H9 (cell line): ENCODE data around the gene DHX30. TPM values are rescaled to one million over a fixed set of nuclear protein-coding genes. Genes with fewer than 3 reads are reported as not detected.

Experiments used
- DNase-seq: peaks from one replicate; pipeline ENCODE4 v3.0.0-alpha.2; 2017
- H2AFZ ChIP-seq: one replicate; pipeline ENCODE4 v1.6.1; 2013; ENCODE audit warnings: mild to moderate bottlenecking, low read length, control low read depth, moderate library complexity
- H2AK5ac ChIP-seq: 2 replicates; pipeline ENCODE4 v1.6.1; 2013; ENCODE audit warnings: low read length, control low read depth, mixed read lengths; ENCODE audit not compliant: insufficient read length
- H2BK120ac ChIP-seq: one replicate; pipeline ENCODE4 v1.6.1; 2013; ENCODE audit warnings: low read depth, mild to moderate bottlenecking, low read length, control low read depth, inconsistent platforms; ENCODE audit not compliant: poor library complexity, severe bottlenecking
- H2BK12ac ChIP-seq: 2 replicates; pipeline ENCODE4 v1.6.1; 2013; ENCODE audit warnings: low read length, control low read depth, mixed read lengths, low read depth; ENCODE audit not compliant: insufficient read length
- H2BK15ac ChIP-seq: 2 replicates; pipeline ENCODE4 v1.6.1; 2013; ENCODE audit warnings: low read depth, low read length, control low read depth
- H2BK20ac ChIP-seq: one replicate; pipeline ENCODE4 v1.6.1; 2013; ENCODE audit warnings: low read depth, mild to moderate bottlenecking, low read length, control low read depth, inconsistent platforms; ENCODE audit not compliant: poor library complexity, severe bottlenecking
- H2BK5ac ChIP-seq: 2 replicates; pipeline ENCODE4 v1.6.1; 2013; ENCODE audit warnings: low read length, control low read depth, mixed read lengths; ENCODE audit not compliant: insufficient read length
- H3K14ac ChIP-seq: 2 replicates; pipeline ENCODE4 v1.6.1; 2013; ENCODE audit warnings: low read length, control low read depth; ENCODE audit not compliant: insufficient read depth
- H3K18ac ChIP-seq: 2 replicates; pipeline ENCODE4 v1.6.1; 2013; ENCODE audit warnings: low read depth, mild to moderate bottlenecking, mixed read lengths, low read length, control low read depth; ENCODE audit not compliant: insufficient read length
- H3K23ac ChIP-seq: 2 replicates; pipeline ENCODE4 v1.6.1; 2013; ENCODE audit warnings: low read length, control low read depth, mixed read lengths, low read depth; ENCODE audit not compliant: insufficient read length
- H3K23me2 ChIP-seq: 2 replicates; pipeline ENCODE4 v1.6.1; 2013; ENCODE audit warnings: low read depth, mild to moderate bottlenecking, mixed read lengths, low read length, control low read depth; ENCODE audit not compliant: insufficient read length, poor library complexity, severe bottlenecking
- H3K27ac ChIP-seq: 2 replicates; pipeline ENCODE4 v1.5.1; 2013; ENCODE audit warnings: low read length, control low read depth, mixed read lengths, low read depth; ENCODE audit not compliant: insufficient read length
- H3K27me3 ChIP-seq: 2 replicates; pipeline ENCODE4 v1.6.1; 2013; ENCODE audit warnings: low read length, control low read depth, inconsistent platforms; ENCODE audit not compliant: insufficient read depth
- H3K4ac ChIP-seq: 2 replicates; pipeline ENCODE4 v1.6.1; 2013; ENCODE audit warnings: low read depth, mild to moderate bottlenecking, control low read depth, inconsistent platforms, low read length, moderate library complexity
- H3K4me1 ChIP-seq: 2 replicates; pipeline ENCODE4 v1.6.1; 2013; ENCODE audit warnings: low read length, control low read depth, inconsistent platforms; ENCODE audit not compliant: insufficient read depth
- H3K4me2 ChIP-seq: 2 replicates; pipeline ENCODE4 v1.6.1; 2013; ENCODE audit warnings: low read length, control low read depth, mixed read lengths; ENCODE audit not compliant: insufficient read length, insufficient read depth
- H3K56ac ChIP-seq: 2 replicates; pipeline ENCODE4 v1.6.1; 2013; ENCODE audit warnings: low read depth, mild to moderate bottlenecking, mixed read lengths, low read length, control low read depth; ENCODE audit not compliant: insufficient read length
- H3K79me1 ChIP-seq: 2 replicates; pipeline ENCODE4 v1.6.1; 2013; ENCODE audit warnings: low read depth, mild to moderate bottlenecking, moderate library complexity, low read length, control low read depth, inconsistent platforms; ENCODE audit not compliant: insufficient read depth, poor library complexity, severe bottlenecking
- H3K79me2 ChIP-seq: 2 replicates; pipeline ENCODE4 v1.6.1; 2013; ENCODE audit warnings: low read length, control low read depth, inconsistent platforms; ENCODE audit not compliant: insufficient read depth
- H3K9ac ChIP-seq: 2 replicates; pipeline ENCODE4 v1.6.1; 2013; ENCODE audit warnings: low read length, control low read depth, mixed read lengths; ENCODE audit not compliant: insufficient read length; ENCODE audit errors: extremely low read depth
- H3K9me3 ChIP-seq: one replicate; pipeline ENCODE4 v1.6.1; 2013; ENCODE audit warnings: low read depth, low read length, inconsistent platforms; ENCODE audit not compliant: control insufficient read depth
- H3T11ph ChIP-seq: one replicate; pipeline ENCODE4 v1.6.1; 2013; ENCODE audit warnings: mild to moderate bottlenecking, low read length, control low read depth, inconsistent platforms
- H4K20me1 ChIP-seq: one replicate; pipeline ENCODE4 v1.6.1; 2013; ENCODE audit not compliant: control insufficient read depth, insufficient read length, insufficient read depth
- H4K5ac ChIP-seq: 2 replicates; pipeline ENCODE4 v1.6.1; 2013; ENCODE audit warnings: low read depth, mild to moderate bottlenecking, mixed read lengths, low read length, control low read depth; ENCODE audit not compliant: insufficient read length
- H4K8ac ChIP-seq: replicated peaks from 2 replicates; pipeline ENCODE4 v1.6.1; 2013; ENCODE audit warnings: low read length, control low read depth, mixed read lengths, low read depth; ENCODE audit not compliant: insufficient read length
- H4K91ac ChIP-seq: 2 replicates; pipeline ENCODE4 v1.6.1; 2013; ENCODE audit warnings: low read depth, mild to moderate bottlenecking, moderate library complexity, mixed read lengths, low read length, control low read depth; ENCODE audit not compliant: insufficient read length
- H3K27ac Mint-ChIP-seq, 3 experiments: 2 replicates in 2 of 3; 3 replicates in 1 of 3; pipeline ENCODE4 v1.8.0; 2020 to 2021; ENCODE audit warnings: mixed read lengths in 3 of 3, mild to moderate bottlenecking in 1 of 3, moderate library complexity in 1 of 3
- H3K27me3 Mint-ChIP-seq: 2 replicates; pipeline ENCODE4 v1.8.0; 2021; ENCODE audit warnings: low read depth, mild to moderate bottlenecking, moderate library complexity, mixed read lengths
- H3K36me3 Mint-ChIP-seq, 3 experiments: 2 replicates in 2 of 3; 3 replicates in 1 of 3; pipeline ENCODE4 v1.8.0; 2020 to 2021; ENCODE audit warnings: low read depth in 3 of 3, mixed read lengths in 3 of 3; ENCODE audit not compliant: insufficient read depth in 1 of 3
- H3K4me1 Mint-ChIP-seq, 2 experiments: 2 replicates each; pipeline ENCODE4 v1.8.0; 2020; ENCODE audit warnings: mixed read lengths in 2 of 2
- H3K4me3 Mint-ChIP-seq, 2 experiments: 2 replicates in 1 of 2; 3 replicates in 1 of 2; pipeline ENCODE4 v1.8.0; 2020 to 2021; ENCODE audit warnings: mild to moderate bottlenecking in 2 of 2, mixed read lengths in 2 of 2, moderate library complexity in 1 of 2
- H3K9me3 Mint-ChIP-seq, 2 experiments: 2 replicates in 1 of 2; 3 replicates in 1 of 2; pipeline ENCODE4 v1.8.0; 2020; ENCODE audit warnings: mild to moderate bottlenecking in 2 of 2, mixed read lengths in 2 of 2, moderate library complexity in 1 of 2
- CTCF ChIP-seq: fragments of 200-600 bp; sonication (generic); conservative IDR thresholded peaks from 3 replicates; pipeline ENCODE4 v1.8.0; 2021; ENCODE audit warnings: antibody characterized with exemption, mild to moderate bottlenecking
- WGBS: extraction: QIAGEN DNeasy Blood & Tissue Kit; methylation state at CpG from one replicate; pipeline ENCODE4 v1.1.7; 2013; ENCODE audit warnings: missing lambda C conversion rate, low lambda C conversion rate, mixed read lengths; ENCODE audit not compliant: insufficient read length; ENCODE audit errors: extremely low coverage; 5-methylcytosine and 5-hydroxymethylcytosine counted together
- total RNA-seq: library from RNA; stranded (reverse); gene quantifications from 2 replicates; pipeline ENCODE4 v1.2.1, GENCODE V29; 2021

The DHX30 gene
- total RNA-seq, 1 experiment from 2014 or later: 107 TPM

- Histone ChIP-seq H4K5ac (no peak overlapping the region), H3T11ph (no peak overlapping the region), H2BK20ac (no peak overlapping the region), H2BK12ac (no peak overlapping the region), H3K27me3 (no peaks in the 10 kb centered on the region), H4K20me1 (no peaks in the 10 kb centered on the region), H3K9me3 (no peaks in the 10 kb centered on the region), H2BK120ac (peak overlapping the region; percentile 86), H3K23me2 (peaks cover 6% of the 10 kb centered on the region), H3K18ac (peak overlapping the region; percentile 93), H2BK15ac (no peak overlapping the region), H3K56ac (peak overlapping the region; percentile 68), H3K27ac (peak overlapping the region; percentile 62), H3K14ac (peak overlapping the region; percentile 98), H3K79me2 (peaks cover 48% of the 10 kb centered on the region), H3K4me2 (peak overlapping the region; percentile 99), H4K8ac (no peak overlapping the region), H4K91ac (no peak overlapping the region), H2AFZ (no peak overlapping the region), H2AK5ac (no peak overlapping the region), H2BK5ac (peak overlapping the region; percentile 9), H3K79me1 (no peaks in the 10 kb centered on the region), H3K23ac (no peak overlapping the region), H3K4me1 (no peaks in the 10 kb centered on the region), H3K4ac (peak overlapping the region; percentile 38; the same call in 1 of the 2 replicates), H3K9ac (peak overlapping the region; percentile 100)
- peak overlapping the region; percentile 90 to 99 (median 98) for H3K27ac Mint-ChIP-seq
- H3K4me3 Mint-ChIP-seq: peak overlapping the region; percentile 87 to 97
- peaks cover 11 to 21% (median 15%) of the 10 kb centered on the region in 3 experiments; a peak in 6 of 7 replicates for H3K36me3 Mint-ChIP-seq
- no CpG with 5 or more reads among the region's 54 CpGs for WGBS
- TF ChIP-seq CTCF: no peak
- no peaks in the 10 kb centered on the region; a peak in 1 of 5 replicates for H3K9me3 Mint-ChIP-seq
- DNase-seq: peak; percentile 45
- no peaks in the 10 kb centered on the region for H3K27me3 Mint-ChIP-seq
- peaks cover 11 to 17% of the 10 kb centered on the region in 2 experiments for H3K4me1 Mint-ChIP-seq
These were observed 21.9 kb upstream of the DHX30 start for GRCh38 chr3:47780741-47781684.
